ENCODE measurements around the gene SMIM20. TPM values are rescaled to one million over a fixed set of nuclear protein-coding genes. Genes with fewer than 3 reads are reported as not detected.

Gene SMIM20
- 37.0 and 63.6 TPM in 2 replicates for total RNA-seq

GRCh38 chr4:25913851-25914669 lies at the start of gene SMIM20:
SMIM20 (plus strand) TSS chr4:25914220; CDS start chr4:25914314, 94 bp downstream.

Other genes starting within 250 kb of the SMIM20 start
- 94.4 and 151 TPM in 2 replicates for gene SEL1L3, start 51.2 kb upstream of the SMIM20 start, total RNA-seq